GM10248 (cell line): ENCODE results near the gene RAP1A.

Experiments
- CTCF ChIA-PET: fragments of 300-600 bp; sonication (Branson Sonifier 250); formaldehyde crosslinking; extraction: SDS; loops from one replicate; lab custom pipeline; 2021; ENCODE audit warnings: antibody characterized with exemption; lab: Yijun Ruan, JAX
- POLR2A ChIA-PET: fragments of 350-650 bp; sonication (Branson Sonifier 250); formaldehyde crosslinking; extraction: SDS; loops from one replicate; lab custom pipeline; 2020; ENCODE audit warnings: antibody characterized with exemption; lab: Yijun Ruan, JAX
- DNase-seq: peaks from one replicate; pipeline ENCODE4 v3.0.0; 2012; ENCODE audit errors: extremely low spot score
- TF ChIP-seq, protein P1 (sequence below): IDR thresholded peaks from 2 replicates; pipeline ENCODE4 v1.5.1; 2012; ENCODE audit warnings: mild to moderate bottlenecking, low read depth; ENCODE audit errors: extremely low read depth, missing control alignments, control extremely low read depth

RAP1A gene

DNA sequence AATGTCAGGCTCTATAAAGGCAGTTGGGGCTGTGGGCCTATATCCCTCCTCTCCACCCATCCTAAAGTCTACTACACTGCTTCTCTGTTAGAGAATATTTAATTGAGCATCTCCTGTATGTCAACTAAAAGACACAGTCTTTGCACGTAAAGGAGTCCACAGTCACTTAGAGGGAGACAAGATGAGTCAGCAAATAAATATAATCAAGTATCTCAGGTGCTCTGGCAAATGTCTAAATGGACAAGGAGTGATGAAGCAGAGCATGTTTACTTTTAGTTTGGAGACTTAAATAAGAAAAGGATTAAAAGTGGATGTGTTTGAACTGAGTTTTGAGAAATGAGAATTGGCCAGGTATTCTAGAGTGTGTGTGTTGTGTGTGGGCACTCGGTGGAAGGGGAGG lies 41.8 kb upstream of the RAP1A start:
- TF ChIP-seq, protein P1, sequence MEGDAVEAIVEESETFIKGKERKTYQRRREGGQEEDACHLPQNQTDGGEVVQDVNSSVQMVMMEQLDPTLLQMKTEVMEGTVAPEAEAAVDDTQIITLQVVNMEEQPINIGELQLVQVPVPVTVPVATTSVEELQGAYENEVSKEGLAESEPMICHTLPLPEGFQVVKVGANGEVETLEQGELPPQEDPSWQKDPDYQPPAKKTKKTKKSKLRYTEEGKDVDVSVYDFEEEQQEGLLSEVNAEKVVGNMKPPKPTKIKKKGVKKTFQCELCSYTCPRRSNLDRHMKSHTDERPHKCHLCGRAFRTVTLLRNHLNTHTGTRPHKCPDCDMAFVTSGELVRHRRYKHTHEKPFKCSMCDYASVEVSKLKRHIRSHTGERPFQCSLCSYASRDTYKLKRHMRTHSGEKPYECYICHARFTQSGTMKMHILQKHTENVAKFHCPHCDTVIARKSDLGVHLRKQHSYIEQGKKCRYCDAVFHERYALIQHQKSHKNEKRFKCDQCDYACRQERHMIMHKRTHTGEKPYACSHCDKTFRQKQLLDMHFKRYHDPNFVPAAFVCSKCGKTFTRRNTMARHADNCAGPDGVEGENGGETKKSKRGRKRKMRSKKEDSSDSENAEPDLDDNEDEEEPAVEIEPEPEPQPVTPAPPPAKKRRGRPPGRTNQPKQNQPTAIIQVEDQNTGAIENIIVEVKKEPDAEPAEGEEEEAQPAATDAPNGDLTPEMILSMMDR: no peak
- ChIA-PET CTCF (no interaction called here), POLR2A (no interaction called here)
- DNase-seq: no peak

DNA sequence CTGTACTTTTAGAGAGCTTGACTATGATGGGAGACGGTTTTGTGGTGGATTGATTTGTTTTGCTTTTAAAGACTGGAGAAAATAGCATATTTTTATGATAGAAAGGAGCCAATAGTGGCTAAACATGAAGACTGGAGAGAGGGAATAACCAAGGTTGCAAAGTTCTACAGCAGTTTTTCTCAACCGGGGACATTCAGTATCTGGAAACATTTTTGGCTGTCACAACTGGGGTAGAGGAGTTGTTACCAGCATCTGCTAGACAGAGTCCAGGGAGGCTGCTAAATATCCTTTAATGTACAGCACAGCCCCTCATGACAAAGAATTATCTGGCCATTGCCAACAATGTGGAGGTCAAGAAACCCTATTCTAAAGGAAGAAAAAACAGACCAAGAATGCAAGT lies 38.4 kb upstream of the RAP1A start:
- DNase-seq: no peak
- TF ChIP-seq, protein P1: no peak
- CTCF ChIA-PET: interaction anchor here (1.4 to 2.7 kb wide), 4 partner anchors 10 to 74 kb away, joined by 6 to 8 read pairs (median 7); no protein-coding TSS in a partner anchor
- POLR2A ChIA-PET: no interaction called here

DNA sequence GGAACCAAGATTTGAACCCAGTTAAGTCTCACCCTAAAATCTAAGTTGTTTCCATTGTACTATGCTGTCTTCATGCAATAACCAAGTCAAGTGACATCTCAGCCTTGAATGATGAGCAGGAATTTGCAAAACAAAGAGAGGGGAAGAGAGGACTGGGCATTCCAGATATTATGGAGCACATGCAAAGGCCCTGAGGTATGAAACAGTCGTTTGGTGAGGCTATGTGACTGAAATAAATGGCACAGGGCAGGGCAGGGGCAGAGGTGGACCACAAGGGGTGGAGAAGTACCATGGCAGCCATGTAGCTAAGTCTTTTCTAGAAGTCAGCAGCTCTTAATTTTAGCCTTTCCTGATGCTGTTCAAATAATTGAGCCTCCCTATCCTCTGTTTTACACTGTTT lies 37.6 kb upstream of the RAP1A start:
- no peak for DNase-seq
- POLR2A ChIA-PET: no interaction called here

DNA sequence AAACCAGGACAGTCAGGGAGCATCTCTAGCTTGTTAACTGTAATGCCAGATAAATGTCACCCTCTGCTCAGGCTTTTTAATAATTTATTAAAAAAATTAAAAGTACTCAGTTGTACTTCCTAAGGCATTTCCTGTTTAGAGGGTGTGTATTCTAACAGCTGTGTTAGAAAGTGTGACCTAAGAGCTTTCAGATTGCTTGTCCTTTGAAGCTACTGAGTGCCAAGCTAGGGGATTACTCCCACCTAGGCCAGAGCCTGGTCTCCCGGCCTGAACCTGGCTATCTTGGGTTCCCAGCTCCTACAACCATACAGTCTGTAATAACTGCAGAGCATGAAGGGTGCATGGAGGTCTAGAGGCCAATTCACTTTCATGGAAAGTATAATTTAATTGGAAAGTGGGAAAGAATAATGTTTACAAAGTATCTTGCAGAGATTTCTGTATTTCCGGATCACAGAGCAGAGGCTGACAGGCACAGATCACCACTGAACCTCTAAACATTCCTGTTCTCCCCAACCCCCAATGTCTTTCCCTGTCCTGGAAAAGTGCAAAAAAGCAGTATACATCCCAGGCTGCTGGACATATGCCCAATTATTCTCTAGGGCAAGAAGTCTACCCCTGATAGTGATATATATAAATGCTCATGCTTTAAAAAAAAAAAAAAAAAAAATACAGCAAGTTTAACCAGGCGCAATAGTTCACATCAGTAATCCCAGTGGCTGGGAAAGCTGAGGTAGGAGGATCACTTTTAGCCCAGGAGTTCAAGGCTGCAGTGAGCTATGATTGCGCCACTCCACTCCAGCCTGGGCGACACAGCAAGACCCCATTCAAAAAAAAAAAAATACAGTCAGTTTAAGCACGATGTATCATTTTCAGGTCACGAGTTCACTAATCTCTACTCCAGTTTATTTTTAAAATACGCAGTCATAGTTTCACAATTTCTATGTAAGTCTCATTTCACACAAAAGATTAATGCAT lies 36.7 kb upstream of the RAP1A start:
- ChIA-PET CTCF (interaction anchor here (0.8 to 2.7 kb wide), 12 partner anchors 8 to 164 kb away, joined by 3 to 8 read pairs (median 4); no protein-coding TSS in a partner anchor), POLR2A (no interaction called here)
- no peak for DNase-seq
- TF ChIP-seq, protein P1: no peak

More for the DNA sequence above, 37.6 kb upstream of the RAP1A start:
- TF ChIP-seq, protein P1: no peak
- CTCF ChIA-PET: interaction anchor here (0.8 to 2.7 kb wide), 12 partner anchors 9 to 165 kb away, joined by 3 to 8 read pairs (median 4); no protein-coding TSS in a partner anchor

DNA sequence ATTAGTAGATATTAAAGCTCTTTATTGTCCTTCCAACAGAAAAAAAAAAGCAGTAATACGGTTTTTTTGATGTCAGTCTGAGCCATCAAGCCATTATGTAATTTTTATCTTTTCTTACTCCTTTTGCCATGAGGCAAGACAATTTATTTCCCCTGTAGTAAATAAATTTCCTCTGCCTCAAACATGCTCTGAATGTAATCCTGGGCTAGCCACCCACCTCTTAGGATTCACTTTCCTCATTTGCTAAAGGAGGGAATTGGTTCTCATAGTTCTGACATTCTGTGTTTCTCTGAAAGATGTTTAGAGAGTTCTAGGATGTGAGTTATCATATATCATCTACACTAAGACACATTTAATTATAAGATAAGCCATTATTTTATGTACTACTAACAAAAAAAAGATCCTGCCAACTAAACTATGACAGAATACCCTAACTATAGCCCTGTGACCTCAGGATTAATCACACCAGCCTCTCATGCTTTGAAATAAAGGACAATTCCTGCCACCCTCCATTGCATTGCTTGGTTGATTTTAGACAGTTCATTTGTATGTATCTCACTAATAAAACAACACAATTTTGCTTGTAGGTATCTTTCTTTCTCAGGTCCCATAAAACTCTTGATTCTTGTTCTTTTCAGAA lies 34.0 kb upstream of the RAP1A start:
- POLR2A ChIA-PET: interaction anchor here (0.6 kb wide), 1 partner anchor 30 kb away, joined by 3 read pairs; no protein-coding TSS in a partner anchor
- TF ChIP-seq, protein P1: no peak
- DNase-seq: no peak
- CTCF ChIA-PET: interaction anchor here (1.0 to 13.1 kb wide), 5 partner anchors 8 to 76 kb away, joined by 3 to 94 read pairs (median 4); no protein-coding TSS in a partner anchor

DNA sequence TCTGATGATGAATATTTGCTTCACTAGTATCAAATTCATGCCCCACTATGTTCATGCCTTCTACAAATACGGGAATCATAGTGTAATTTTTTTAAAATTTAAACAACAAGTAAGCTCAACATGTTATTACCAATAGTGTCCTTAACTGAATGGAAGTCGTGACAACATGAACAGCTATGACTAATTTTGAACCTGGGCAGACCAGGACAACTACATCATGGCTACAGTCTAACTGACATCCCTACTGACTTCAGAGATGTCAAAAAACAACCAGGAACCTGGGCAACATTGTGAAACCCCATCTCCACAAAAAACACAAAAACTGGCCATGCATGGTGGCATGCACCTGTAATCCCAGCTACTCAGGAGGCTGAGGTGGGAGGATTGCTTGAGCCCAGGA lies 33.5 kb upstream of the RAP1A start:
- DNase-seq: no peak
- ChIA-PET POLR2A (no interaction called here), CTCF (interaction anchor here (1.2 to 13.1 kb wide), 3 partner anchors 10 to 77 kb away, joined by 3 to 94 read pairs (median 12); no protein-coding TSS in a partner anchor)
- TF ChIP-seq, protein P1: no peak
